AG10803 (cell line): ENCODE data around the gene KIAA0586.
A peak's percentile ranks its signal among the peaks of the same experiment; 100 is the strongest.

Experiments
- DNase-seq: peaks from one replicate; pipeline ENCODE4 v3.0.0; 2010; ENCODE audit warnings: low read depth
- H3K4me3 ChIP-seq: 2 replicates; pipeline ENCODE4 v1.5.1; 2011; ENCODE audit warnings: mild to moderate bottlenecking, low read length, control low read depth
- TF ChIP-seq, protein P1 (sequence below): conservative IDR thresholded peaks from 2 replicates; pipeline ENCODE4 v1.5.1; 2011; ENCODE audit warnings: mild to moderate bottlenecking, low read length, control low read depth, inconsistent platforms

The KIAA0586 gene

DNA sequence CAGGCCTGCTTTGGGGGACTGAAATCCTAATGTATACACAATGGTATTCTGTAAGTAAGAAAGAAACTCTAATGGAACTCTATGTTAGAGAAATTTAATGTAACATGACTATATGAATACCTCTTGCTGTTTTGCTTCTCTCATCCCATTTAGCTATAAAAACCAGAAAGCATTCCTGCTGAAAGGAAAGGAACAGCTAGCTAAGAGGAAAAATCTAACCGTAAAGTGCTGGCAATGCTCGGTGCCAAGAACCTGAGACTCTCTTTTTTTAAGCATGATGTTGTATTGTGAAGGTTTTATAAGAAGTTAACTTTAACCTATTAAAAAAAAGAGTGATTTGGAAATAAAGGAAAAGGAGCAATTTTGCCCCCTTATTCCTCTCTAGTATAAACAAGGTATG, 134.6 kb downstream of the KIAA0586 start:
- H3K4me3 ChIP-seq = no peak overlapping the region
- DNase-seq = no peak
- TF ChIP-seq, protein P1, sequence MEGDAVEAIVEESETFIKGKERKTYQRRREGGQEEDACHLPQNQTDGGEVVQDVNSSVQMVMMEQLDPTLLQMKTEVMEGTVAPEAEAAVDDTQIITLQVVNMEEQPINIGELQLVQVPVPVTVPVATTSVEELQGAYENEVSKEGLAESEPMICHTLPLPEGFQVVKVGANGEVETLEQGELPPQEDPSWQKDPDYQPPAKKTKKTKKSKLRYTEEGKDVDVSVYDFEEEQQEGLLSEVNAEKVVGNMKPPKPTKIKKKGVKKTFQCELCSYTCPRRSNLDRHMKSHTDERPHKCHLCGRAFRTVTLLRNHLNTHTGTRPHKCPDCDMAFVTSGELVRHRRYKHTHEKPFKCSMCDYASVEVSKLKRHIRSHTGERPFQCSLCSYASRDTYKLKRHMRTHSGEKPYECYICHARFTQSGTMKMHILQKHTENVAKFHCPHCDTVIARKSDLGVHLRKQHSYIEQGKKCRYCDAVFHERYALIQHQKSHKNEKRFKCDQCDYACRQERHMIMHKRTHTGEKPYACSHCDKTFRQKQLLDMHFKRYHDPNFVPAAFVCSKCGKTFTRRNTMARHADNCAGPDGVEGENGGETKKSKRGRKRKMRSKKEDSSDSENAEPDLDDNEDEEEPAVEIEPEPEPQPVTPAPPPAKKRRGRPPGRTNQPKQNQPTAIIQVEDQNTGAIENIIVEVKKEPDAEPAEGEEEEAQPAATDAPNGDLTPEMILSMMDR = no peak

- TF ChIP-seq, protein P1 = no peak
Measured at GRCh38 chr14:58563978-58564377, 136.5 kb downstream of the KIAA0586 start.

DNA sequence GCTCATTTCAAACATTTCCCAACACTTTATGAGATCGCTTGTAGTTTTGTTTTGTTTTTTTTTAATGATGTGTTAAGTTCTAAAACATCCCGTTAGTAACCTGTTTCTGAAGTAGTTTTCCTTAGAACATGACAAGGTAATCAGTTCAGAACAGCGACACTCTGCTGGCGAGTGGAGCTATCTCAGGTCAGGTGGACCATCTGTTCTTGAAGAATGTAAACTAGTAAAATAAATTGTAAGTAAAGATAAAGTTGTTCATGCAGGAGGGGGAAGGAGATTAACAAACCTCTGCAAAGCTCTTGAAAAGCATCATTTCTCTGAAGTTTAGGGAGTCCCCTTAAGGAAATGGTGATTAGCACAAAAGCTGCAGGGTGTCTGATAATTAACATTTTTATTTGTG, 138.3 kb downstream of the KIAA0586 start:
- no peak for DNase-seq

More at GRCh38 chr14:58563978-58564377, 136.5 kb downstream of the KIAA0586 start:
- no peak overlapping the region for H3K4me3 ChIP-seq
- no peak for DNase-seq

GRCh38 chr14:58566979-58567378, 139.5 kb downstream of the KIAA0586 start:
- DNase-seq = no peak
- TF ChIP-seq, protein P1 = no peak
- H3K4me3 ChIP-seq = no peak overlapping the region

More for the DNA sequence above, 138.3 kb downstream of the KIAA0586 start:
- H3K4me3 ChIP-seq = no peak overlapping the region
- TF ChIP-seq, protein P1 = no peak

DNA sequence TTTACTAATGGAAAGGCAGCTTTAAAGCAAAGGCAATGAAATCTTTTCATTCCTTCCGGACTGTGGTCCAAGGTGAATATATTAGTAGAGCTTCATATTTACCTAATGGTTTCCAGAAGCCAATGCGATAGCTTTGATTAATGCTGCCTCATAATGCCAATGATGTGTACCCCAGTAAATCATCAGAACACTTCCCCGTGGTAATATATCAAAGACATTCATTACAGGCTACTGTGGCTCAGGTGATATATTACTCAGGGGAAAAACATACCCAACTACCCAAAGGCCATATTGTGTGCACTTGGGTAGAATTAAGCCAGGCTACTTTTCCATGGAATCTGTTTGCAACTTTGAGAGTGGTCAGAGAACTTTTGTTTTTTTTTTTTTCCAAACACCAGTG, 140.8 kb downstream of the KIAA0586 start:
- no peak overlapping the region for H3K4me3 ChIP-seq
- DNase-seq = no peak
- TF ChIP-seq, protein P1 = no peak

GRCh38 chr14:58571256-58571655, 143.7 kb downstream of the KIAA0586 start:
- H3K4me3 ChIP-seq = no peak overlapping the region
- TF ChIP-seq, protein P1 = no peak
- DNase-seq = no peak

DNA sequence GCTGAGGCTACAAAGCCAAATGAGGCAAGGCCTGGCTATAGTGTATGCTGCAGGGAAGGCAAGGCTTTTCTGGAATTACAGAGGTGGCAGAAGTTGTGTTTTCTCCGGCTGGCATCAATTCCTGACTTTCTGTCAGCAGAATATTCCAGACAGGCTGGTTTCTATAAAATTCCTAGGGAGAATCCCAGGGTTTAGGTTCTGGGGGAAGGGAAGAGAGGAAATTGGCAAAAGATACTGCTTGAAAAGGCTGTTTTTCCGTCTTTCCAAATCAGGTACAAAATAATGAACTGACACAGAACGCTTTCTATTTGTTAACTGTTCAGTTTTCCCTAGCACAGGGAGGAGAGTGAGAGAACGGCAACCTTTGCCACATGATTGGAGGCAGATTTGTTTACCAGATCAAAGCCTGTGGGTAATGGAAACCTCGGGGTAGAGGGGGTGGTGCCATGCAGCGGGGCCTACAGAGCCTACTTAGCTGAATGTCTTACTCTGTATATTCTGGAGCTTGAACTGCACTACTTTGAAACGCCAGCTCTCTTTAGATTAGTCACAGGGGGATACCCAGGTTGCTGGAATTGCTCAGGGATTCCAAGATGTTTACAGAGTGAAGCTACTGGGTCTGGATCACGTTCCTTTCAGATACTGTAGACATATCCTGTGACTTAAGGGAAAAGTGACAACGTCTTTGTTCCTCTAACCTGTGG, 144.4 kb downstream of the KIAA0586 start:
- H3K4me3 ChIP-seq = no peak overlapping the region
- TF ChIP-seq, protein P1 = no peak
- DNase-seq = peak; percentile 50
